ENCODE results near the gene LONP2.
"Not testable (repeated sequence)": the region's sequence is repeated elsewhere in the genome, so short reads cannot be mapped to it uniquely, and the experiment has no call there.

LONP2 gene

DNA sequence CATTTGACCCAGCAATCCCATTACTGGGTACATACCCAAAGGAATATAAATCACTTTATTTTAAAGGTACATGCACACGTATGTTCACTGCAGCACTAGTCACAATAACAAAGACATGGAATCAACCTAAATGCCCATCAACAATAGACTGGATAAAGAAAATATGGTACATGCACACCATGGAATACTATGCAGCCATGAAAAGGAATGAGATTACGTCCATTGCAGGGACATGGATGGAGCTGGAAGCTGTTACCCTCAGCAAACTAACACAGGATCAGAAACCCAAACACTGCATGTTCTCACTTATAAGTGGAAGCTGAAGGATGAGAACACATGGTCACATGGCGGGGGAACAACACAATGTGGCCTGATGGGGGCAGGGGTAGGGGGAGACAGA lies 4.0 kb upstream of the LONP2 start:
- not testable (repeated sequence) for DNase-seq

DNA sequence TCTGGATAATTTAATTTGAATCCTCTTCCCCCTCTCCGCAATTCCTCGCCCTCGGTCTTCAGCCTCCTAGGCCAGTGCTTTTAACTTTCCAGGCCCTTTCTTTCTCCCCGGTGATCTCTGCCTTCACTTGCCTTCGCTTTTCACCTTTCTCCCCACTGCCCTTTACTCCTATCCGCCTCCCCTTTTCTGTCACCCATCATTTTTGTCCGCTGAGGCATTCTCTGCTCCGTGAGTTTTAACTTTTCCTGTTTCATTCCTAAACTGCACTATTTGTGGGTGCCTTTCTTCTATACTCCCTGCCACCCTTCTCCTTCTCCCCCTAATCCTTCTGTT lies 729 bp downstream of the LONP2 start:
- DNase-seq: no peak

DNA sequence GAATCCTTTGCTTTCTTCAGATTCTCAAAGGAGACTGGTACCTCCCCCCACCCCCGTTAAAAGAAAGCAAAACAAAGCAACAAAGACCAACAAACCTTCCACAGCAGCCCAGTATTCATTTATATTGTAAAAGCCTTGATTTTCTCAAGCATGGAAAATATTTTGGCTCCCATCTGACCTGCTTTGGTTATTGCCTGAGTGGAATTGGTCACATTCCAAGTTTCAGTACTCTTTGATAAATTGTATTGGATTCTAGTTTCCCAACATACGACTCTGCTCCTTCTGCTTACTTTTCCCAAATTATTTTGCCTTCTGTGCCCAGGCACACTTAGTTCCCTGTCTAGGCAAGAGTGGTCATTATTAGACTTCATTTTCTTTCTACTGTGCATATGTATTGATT lies 2.0 kb downstream of the LONP2 start:
- no peak for DNase-seq

DNA sequence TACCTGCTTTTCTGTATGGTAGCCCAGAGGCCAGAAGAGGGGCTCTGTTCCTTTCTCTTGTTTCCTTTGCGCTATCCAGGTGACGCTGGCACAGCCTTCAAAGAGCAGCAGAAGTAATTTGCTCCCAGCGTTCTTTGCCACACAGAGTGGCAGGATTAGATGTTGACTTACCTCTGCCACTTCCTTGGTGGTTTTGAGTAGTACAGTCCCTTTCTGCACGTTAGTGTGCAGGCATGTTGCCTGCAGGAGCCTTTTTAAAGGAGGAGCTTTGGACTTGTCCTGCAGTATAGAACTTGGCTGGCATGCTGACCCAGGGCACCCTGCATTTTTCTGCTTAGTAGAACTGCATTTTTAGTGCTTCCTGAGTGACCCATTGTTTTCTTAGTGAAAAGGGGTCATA lies 3.2 kb downstream of the LONP2 start, which contains the start of gene ABCC11:
Gene ABCC11 (minus strand): TSS at position 229 of the 400 bp plus-strand sequence. CDS start 15,618 bp downstream, outside the sequence.
- no peak for DNase-seq

DNA sequence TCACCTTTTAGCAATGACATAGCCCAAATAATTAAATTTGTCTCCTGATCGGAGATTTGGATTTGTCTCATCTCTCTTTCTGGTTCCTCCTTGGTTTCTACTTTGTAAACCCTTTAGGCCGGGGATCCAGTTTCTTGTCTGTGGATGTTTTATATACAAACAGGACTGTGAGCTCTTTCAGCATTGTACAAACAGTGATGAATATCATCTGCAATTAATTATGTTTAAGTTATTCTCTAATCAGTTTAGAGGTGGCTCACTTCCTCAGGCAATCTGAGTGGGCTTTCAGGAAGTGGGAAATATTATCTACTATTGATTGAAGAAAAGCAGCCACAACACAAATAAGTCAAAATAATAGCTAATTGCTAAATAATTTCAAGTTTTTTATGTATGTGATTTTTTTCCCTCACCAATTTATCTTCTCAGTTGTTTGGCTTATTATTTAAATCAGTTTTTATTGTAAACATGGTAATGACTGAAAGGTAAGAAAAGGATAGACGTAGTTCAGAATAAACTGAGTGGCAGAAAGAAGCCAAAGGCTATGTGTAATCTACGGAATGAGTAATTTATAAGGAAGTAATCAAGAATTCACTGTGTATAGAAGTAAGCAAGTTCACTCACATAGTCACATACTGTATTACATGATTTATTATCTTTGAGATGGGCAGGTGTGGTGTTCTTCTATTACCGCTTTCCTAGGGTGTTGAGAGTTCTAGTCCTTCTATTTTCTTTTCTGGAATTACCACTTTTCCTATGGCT lies 6.6 kb downstream of the LONP2 start:
- no peak for DNase-seq

DNA sequence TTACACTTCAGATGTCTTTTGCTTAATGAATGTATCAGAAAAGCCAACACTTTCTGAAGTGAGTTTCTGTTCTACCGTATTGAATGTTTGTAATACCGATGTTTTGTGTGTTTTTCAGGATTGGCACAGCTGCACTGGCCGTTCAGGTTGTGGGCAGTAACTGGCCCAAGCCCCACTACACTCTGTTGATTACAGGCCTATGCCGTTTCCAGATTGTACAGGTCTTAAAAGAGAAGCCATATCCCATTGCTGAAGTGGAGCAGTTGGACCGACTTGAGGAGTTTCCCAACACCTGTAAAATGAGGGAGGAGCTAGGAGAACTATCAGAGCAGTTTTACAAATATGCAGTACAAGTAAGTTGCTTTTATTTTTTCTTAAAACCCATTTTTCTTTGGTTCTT lies 7.9 kb downstream of the LONP2 start:
- DNase-seq: no peak

DNA sequence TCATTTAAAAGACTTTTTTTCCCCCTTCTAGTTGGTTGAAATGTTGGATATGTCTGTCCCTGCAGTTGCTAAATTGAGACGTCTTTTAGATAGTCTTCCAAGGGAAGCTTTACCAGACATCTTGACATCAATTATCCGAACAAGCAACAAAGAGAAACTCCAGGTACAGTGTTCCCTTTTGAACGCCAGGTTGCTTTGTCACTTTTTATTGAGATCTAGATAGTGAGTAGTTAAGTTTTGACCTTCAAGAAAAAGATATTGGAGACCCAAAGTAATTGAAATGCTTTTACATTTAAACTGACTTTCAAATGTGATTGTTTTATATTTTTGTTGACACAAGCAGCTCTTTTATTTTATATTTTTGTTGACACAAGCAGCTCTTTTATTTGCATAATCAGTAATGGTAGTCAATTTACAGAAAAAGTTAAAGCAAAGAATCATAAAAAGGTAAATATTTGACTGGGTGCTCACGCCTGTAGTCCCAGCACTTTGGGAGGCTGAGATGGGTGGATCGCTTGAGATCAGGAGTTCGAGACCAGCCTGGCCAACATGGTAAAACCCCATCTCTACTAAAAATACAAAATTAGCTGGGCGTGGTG lies 12.6 kb downstream of the LONP2 start:
- DNase-seq: no peak

DNA sequence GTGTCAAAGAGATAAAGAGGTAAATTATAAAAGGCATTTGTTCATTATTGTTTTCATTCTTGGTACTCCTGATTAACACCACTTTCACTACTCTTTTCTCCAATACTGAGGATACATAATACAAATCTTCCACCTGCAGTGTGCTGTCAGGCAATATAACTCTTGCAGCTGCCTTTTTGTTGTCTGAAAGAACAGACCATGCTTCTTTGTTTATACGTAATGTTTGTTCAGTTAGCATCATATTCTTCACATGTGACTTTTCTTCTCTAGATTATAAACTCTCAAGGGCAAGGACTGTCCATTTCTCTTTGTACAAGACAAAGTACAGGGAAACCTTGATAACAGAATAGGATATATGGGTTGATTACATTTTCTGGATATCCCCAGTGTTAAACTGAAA lies 17.5 kb downstream of the LONP2 start:
- no peak for DNase-seq

DNA sequence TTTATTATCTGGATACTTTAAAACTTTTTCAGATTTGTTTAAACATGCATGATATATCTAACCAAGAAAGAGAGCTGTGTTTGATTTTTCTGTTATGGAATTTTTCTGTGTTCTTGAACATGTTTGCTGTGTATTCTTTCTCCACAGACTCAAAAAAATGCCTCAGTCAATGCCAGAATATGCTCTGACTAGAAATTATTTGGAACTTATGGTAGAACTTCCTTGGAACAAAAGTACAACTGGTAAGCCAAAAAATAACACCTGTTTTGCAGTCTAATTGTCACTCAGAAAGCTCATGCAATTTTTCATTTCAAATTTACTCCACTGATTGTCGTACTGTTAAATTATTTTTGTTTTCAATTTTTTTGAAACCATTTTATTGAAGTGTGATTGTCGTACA lies 18.5 kb downstream of the LONP2 start:
- no peak for DNase-seq

DNA sequence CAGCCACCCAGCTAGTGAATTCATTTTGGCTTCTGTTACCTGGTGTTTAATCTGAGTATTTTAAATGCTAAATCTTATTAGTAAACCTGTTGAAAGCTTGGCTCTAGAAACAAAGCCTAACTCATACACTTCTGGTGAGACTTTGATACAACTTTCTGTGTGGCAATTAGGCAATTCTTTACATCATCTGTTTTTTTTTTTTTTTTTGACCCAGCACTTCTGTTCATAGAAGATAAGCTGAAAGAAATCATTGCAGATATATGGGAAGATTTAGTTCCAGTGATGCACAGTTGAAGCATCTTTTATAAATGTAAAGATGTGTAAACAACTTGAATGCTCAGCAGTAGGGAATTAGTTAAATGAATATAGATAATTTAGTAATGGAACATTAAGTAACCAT lies 24.9 kb downstream of the LONP2 start:
- DNase-seq: no peak

DNA sequence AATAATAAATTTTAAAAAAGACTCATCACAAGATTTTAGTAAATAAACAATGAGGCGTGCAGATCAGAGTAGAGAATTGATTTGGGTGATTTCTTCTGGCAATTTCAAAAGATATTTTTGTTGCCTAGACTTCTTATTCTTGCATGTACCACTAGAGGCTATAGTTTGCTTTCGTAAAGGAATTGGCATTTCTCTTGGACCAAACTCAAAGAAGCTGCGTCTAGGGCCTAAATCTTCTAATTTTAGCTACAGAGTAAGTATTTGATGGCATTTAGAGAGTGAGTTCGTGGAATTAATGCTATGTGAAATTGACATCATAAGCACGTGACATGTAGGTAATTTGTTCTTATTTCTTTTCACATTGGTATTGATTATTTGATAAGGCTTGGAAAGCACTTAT lies 27.6 kb downstream of the LONP2 start:
- no peak for DNase-seq

DNA sequence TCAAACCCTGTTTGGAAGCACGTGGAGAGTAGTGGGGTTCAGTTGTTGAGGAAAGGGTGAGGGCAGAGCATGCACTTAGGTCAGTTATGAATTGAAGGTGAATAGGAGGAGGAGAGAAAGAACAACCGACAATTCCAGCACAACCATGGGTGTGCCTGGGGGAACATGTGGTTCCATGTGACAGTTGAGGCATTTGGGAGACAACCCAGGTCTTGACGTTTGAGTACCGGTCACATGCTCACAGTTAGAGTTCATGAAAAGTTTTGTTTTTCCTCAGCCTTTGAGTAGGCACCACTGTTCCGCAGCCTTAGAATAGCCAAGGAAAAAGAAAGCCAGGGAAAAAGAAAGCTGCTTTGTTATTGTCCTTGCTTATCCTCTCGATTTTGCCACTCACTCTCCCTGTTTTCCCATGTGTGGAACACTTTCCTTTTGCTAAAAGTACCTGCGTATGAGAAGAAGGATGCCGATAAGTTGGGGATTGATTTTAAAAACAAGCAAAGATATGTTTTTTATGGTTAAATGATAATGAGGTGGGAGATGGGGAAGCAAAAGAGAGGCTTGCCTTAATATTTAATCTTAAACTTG lies 28.8 kb downstream of the LONP2 start:
- DNase-seq: no peak

DNA sequence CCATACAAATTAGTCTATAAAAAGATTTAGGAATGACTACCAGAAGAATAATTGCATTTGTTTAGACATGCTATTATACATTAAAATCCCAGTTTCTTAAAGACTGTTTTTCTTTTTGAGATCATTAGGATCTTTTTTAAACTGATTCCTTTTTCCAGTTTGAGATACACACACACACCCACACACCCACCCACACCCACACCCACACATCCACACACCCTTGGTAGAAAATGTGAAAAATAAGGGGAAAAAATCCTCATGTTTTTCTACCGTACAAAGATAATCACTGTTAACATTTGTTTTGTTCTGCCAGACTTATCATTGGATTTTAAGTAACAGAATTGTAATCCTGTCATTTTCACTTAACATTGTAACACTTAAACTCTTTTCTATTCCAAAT lies 30.4 kb downstream of the LONP2 start:
- no peak for DNase-seq

DNA sequence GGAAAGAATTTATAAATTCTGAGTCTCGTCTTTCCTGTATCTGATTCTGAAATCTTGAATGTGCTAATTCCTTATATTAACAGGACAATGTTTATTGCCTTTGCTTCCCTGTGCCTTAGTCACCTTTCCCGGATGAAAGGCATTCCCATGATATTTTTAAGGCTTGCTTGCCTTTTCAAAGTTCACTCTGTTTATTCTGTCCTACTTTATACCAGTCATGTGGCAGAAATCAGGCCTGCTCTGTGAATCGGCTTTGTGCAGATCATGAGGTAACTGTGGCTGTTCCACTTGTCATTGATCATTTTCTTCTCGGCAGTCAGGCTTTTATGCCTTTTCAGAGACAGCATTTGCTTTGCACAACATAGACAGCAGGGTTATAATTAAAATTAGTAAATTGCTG lies 32.0 kb downstream of the LONP2 start:
- DNase-seq: no peak

DNA sequence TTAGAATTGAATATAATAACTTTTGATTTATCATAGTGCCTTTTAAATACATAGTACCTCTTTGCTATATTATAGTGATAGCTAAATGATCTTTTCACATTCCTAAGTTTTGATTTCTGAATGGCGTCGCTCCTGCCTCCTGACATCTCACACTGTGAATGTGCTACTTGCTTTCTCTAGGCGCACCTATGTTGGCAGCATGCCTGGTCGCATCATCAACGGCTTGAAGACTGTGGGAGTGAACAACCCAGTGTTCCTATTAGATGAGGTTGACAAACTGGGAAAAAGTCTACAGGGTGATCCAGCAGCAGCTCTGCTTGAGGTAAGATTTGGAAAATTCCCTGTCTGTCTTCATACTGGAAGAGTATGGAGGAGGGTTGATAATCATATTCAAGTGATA lies 33.1 kb downstream of the LONP2 start:
- DNase-seq: no peak

DNA sequence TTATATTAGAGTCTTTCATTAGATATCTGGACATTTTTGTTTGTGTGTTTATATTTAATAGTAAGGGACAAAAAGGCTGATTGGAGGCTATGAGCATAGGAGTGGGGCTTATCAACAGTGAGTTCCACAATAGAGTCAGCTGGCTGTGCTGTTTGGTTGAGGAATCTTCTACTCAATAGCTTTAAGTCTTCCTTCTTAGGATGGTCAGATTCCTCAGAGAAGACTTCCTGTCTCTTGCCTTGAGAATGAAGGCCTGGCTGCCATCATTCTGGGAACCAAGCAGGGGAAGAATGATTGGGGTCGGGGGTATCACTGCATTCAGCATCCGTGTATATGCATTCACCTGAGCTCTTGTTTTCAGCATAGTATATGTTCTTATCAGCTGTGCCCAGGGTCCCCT lies 35.1 kb downstream of the LONP2 start:
- DNase-seq: no peak

DNA sequence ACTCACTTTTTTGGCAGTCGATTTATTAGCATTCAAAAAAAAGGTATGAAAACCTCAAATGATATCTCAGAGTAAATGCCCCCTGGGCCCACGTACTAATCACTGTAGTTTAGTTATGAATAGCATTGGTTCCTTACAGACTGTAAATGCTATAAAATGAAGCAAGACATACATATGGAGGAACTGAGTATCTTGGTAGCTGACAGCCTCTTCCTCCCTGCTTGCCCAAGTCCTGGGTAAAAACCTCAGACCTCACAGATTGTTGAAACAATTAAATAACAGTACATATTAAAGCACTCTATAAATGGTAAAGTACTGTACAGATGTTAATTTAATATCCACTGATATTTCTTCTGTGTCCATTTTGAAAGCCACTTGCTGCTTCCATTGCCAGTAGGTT lies 36.4 kb downstream of the LONP2 start:
- no peak for DNase-seq

DNA sequence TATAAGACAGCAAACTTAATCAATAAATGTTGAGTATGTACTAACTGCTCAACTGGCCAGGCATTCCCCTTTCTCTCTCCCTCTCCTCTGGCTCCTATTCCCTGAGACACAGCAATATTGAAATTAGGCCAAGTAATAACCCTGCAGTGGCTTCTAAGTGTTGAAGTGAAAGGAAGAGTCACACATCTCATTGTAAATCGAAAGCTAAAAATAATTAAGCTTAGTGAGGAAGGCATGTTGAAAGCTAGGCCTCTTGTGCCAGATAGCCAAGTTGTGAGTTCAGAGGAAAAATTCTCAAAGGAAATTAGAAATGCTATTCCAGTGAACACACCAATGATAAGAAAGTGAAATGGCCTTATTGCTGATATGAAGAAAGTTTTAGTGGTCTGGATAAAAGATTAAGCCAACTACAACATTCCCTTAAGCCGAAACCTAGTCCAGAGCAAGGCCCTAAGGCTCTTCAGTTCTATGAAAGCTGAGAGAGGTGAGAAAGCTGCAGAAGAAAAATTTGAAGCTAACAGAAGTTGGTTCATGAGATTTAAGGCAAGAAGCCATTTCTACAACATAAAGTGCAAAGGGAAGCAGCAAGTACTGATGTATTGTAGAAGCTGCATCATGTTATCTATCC lies 38.6 kb downstream of the LONP2 start:
- DNase-seq: no peak

DNA sequence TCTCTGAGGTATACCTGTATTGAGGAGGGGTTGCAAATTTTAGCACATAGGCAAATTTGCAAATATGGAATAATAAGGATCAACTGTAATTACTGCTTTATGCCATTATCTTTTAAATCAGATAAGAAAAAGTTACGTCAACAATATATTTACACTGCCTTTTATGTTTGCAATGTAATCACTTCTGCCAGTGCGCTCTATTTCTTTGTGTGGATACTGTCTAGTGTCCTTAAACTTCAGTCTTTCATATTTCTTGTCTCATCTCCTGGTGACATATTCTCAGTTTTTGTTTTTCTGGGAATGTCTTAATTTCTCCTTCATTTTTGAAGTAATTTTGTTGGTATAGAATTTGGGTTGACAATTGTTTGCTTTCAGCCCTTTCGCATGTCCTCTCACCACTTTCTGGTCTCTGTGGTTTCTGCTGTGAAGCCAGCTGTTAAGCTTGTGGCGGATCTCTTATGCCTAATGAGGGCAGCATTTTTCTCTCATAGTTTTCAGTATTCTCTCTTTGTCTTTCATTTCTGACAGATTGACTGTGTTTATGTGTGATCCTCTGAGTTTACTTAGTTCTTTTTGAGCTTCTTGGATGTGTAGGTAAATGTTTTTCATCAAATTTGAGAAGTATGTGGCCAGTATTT lies 40.8 kb downstream of the LONP2 start:
- no peak for DNase-seq

DNA sequence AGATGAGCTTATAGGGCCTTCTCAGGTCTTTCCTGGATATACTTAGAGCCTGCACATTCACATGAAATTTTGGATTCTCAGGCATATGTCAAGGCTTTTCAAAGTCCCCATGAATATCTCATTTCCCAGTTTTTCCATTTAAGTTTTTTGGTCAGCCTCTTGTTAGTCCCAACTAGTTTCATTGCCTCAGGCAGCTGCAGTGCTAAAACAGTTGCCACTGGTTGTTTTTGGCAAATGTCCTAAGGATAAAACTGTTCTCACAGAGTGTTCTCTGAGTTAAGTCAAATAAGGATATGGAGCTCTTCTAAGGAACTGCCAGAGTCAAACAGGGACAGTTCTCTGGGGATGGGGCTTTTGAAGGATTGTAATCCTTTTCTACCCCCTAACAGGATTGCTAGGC lies 43.1 kb downstream of the LONP2 start:
- DNase-seq: no peak

DNA sequence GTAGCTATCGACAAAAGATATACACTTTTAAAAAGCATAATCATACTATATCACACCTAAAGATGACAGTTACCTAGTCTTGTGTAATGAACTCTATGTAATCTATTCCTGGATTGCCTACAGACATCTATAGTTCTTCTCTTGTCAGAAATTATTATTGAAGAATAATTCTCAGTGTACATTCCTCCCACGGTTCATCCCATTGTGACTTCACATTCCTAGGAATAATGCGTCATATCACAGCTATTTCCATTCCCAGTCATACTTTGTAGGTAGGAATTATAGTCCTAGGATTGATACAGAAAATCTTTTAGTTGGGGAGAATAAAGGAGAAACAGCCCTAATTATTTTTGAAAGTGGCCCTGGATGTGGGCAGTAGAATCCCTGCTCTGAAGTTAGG lies 47.2 kb downstream of the LONP2 start:
- DNase-seq: no peak

DNA sequence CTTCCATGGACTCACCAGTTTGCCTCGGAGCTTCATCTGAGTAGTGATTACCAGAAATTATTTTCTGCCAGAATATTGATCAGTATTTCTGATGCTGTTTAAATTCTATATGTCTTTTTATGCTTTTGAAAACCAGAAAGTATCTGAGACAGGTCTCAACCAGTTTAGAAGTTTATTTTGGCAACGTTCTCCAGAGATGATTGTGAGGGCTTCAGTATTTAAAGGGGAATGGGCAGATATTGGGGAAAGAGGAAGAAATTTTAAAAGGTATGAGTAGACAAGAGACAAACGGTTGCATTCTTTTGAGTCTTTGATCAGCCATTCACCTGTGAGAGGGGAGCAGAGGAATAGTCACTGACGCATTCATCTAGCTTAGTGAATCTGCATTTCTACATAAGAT lies 47.7 kb downstream of the LONP2 start:
- DNase-seq: no peak

DNA sequence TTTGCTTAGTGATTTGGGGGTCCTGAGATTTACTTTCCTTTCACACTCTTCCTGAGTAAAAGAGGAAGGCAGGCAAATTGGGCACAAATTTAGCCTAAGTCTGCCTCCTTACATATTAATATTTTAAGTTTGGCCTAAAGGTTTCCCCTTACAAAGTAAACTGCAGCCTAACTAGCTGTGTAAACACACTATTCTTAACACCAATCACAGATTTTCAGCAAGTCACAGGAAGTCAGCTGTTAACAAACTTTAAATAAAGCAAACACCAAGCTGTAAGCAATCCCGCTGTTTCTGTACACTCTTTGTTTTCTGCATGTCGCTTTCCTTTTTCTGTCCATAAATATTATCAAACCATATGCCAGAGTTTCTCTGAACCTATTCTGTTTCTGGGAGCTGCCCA lies 48.4 kb downstream of the LONP2 start:
- no peak for DNase-seq

DNA sequence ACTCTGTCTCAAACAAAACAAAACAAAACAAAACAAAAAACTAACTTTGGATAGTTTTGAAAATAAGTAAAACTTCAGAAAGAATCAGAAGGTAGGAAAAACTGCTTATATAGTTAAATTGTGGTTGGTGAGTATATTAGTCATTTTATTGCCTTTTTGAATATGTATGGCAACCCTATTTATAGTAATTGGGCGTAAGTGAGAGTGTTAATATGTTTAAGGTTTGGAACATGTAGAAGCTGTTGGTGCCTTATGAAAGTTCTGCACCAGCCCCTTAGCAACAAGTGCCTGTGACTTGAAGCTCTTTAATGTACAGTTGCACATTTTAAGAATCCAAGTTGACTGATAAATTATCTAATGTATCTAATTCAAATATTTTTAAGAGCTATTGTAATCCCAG lies 50.6 kb downstream of the LONP2 start:
- no peak for DNase-seq
